Activated gamma-delta T cell treated with Interleukin-2 at 50 U/mL for 16 hours (primary cell): ENCODE measurements around the gene RANBP3.
"Not testable (repeated sequence)": the region's sequence is repeated elsewhere in the genome, so short reads cannot be mapped to it uniquely, and the experiment has no call there.

Experiments
- DNase-seq: peaks from one replicate; pipeline ENCODE4 v3.0.0-alpha.2; 2020

The RANBP3 gene

DNA sequence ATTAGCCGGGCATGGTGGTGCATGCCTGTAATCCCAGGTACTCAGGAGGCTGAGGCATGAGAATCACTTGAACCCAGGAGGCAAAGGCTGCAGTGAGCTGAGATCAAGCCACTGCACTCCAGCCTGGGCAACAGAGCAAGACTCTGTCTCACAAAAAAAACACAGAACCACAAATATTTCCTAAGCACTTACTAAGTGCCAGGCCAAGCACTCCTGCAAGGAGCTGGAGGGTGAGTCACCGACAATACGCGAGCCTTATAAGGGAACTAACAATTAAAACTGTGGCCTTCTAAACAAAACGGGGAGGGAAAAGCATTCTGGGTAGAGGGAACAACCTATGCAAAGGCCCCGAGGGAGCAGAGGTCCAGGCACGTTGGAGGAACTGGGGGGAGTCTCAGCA, 103.4 kb downstream of the RANBP3 start:
- DNase-seq = not testable (repeated sequence)

DNA sequence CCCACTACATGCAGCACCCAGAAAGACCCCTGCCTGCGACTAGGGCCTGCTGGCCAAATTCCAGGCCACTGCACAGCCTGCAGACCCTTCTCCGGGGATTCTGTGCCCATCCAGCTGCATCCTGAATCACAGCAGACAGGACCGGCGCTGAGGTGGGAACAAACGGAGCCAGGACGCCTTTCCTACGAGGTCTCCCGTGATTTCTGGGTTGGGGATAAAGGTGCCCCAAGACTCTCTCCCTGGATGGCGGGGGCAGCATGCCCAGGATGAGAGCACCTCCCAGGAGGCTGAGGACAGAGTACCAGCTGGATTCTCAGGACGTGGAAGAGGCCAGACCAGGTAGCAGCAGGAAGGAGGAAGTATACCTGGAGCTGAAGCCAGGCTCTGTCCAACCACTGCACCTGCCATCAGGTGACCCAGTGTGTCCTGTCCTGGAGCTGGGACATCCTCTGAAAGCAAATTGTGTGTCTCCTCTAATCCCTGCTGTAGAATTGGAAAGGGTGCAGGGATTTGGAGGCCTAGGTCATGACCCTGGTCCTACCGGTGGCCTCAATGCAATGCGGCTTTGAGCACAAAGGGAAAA, 104.2 kb downstream of the RANBP3 start:
- no peak for DNase-seq

GRCh38 chr19:5870986-5871394, 107.0 kb downstream of the RANBP3 start:
- no peak for DNase-seq

DNA sequence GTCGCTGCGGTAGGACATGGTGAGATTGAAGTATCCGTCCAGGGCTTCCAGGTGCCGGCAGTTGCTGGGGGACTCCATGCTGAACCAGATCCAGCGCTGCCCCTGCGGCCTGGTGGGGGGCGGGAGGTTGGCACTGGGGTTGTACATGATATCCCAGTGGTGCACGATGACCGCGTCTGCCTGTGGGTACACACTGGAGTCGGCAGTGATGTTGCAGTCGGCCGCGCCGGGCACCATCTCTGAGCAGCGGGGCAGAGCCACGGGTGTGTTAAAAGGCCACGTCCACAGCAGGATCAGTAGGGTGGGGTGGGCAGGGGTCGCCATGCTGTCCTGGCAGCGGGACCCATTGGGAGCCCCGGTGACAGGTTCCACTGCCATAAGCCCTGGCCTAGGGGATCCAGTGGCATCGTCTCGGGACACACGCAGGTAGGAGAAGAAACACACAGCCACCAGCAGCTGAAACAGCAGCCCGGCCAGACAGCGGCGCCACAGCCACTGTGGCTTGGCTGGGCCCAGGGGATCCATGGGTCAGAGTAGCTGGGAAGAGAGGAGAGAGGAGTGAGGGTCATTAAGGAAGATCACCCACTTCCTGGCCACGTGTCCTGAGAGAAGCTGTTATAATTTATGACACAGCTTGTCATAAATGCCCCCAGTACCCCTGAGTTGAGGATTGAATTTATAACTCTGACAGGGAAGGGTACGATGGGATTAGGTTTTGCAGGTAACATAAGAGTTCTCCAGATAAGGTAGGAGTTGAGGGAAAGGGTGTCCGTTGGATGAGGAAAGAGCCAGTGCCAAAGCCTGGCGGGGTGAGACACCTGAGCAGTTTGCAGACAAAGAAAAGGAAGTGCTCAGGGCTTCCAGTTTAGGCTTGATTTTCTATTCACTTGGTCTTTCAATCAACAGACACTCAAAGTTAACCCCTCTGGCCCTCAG, 110.5 kb downstream of the RANBP3 start:
- DNase-seq = no peak
